GM19193 (cell line): Measurements from ENCODE around the gene LUZP2.

Source experiments
- POLR2A ChIP-seq: IDR thresholded peaks from 4 replicates; pipeline ENCODE4 v1.6.1; 2011; ENCODE audit not compliant: insufficient read depth, insufficient read length; ENCODE audit errors: extremely low read depth

The LUZP2 gene

GRCh38 chr11:24903555-24903954, 406.7 kb downstream of the LUZP2 start:
- no peak for TF ChIP-seq POLR2A

- TF ChIP-seq POLR2A, result no peak
Measured at GRCh38 chr11:24925091-24925490, 428.2 kb downstream of the LUZP2 start.

GRCh38 chr11:24932110-24933000, 435.5 kb downstream of the LUZP2 start:
- TF ChIP-seq POLR2A, result no peak

DNA sequence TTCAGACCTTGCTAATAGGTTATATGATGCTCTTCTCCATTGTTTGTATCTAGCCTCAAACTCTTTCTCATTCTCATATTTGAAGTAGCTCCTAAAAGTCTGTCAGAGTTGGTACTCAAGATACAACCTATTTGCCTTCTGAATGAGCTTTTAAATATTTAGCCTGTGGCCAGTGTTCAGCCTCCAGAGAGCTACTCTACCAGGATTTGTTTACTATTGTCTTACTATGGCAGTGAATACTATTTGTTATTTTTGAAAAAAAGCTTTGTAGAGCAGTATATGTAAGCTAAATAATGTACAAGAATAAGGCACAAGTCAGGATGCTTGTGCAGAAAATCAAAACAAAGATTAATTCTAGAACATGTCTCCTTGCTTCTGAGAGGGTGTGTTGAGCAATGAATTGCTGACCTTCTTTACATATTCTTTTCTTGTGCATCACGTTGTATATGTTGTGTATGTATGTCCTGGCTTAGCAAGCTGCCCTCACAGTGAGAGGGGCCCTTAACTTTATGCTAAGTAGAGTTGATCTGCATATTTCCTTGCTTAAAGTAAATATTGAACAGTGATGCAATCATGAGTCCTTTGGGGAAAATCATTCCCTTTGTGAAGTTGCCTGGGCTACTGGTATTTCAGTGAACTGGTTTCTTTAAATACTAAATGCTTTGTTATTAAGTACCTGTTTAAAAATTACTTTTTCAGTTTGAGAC, 438.0 kb downstream of the LUZP2 start:
- no peak for TF ChIP-seq POLR2A

DNA sequence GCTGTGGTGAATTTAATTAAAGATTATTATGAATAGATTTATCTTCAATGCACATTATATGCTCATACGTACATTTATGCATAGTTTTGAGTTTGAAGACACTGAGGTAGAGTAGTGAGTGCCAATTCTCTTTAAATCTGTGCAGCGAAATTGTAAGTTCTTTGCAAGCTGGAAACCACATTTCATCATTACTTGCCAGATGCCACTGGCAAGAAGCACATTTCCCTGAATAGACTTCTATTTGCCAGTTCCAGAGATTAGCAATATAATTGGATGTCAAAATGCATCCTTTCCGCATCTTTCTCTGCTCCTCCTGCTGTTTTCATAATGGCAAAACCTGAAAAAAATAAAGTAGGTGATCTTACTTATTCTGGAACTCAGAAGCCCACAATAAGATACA, 448.0 kb downstream of the LUZP2 start:
- no peak for TF ChIP-seq POLR2A

DNA sequence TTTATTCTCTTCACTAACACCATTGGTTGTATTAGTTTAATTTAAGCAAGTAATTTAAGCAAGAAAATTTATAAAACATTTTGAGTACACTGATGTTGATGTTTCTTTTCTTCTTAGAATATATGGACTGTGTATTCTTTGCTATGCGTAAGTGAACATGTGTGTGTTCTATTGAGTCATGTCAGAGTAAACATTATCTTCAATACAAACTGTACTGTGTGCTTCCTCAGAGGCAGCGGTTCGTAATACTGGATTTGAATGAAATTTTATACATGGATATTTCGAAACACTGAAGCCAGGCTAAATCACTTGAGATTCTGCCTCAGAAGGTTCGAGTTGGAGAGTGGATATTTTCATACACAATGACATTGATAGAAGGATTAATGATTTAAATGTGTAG, 452.6 kb downstream of the LUZP2 start:
- TF ChIP-seq POLR2A, result no peak

DNA sequence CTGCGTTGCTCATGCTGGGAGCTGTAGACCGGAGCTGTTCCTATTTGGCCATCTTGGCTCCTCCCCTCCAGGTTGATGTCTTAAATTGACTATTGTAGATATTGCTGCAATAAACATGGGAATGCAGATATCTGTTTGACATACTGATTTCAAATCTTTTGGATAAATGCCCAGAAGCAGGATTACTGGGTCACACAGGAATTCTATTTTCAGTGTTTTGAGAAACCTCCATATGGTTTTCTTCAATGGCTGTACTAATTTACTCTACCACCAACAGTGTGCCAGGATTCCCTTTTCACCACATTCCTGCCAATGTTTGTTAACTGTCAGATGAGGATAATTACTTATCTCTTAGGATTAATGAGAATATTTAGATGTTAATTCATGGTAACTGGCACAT, 467.0 kb downstream of the LUZP2 start:
- no peak for TF ChIP-seq POLR2A

DNA sequence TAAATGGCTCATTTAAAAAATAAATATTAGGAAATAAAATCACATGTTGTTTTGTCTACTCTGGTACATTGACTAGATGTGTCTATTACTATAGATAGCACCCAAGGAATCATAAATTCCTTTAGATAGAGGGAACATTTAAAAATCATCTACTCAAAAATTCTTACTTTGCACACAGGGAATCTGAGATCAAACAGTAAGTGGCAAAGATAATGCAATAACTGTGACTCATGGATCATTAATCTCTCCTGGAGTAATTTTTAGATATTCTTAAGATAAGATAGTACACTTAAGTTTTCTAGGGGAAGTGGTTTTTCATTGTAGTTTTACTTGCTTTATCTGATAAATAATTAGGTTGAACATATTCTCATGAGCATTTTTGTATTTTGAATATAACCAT, 468.9 kb downstream of the LUZP2 start:
- TF ChIP-seq POLR2A, result no peak

DNA sequence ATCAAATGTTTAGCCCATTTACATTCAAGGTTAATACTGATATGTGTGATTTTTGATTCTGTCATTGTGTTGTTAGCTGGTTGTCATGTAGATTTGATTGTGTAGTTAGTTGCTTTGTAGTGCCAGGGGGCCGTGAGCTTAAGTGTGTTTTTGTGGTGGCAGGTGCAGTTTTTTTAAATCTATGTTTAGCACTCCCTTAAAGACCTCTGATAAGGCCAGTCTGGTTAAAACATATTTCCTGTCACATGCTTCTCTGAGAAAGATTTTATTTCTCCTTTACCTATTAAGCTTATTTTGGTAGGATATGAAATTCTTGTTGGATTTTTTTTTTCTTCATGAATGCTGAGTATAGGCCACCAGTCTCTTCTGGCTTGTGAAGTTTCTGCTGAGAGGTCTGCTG, 540.6 kb downstream of the LUZP2 start:
- TF ChIP-seq POLR2A, result no peak

- no peak for TF ChIP-seq POLR2A
Measured at GRCh38 chr11:25038131-25038530, 541.3 kb downstream of the LUZP2 start.

DNA sequence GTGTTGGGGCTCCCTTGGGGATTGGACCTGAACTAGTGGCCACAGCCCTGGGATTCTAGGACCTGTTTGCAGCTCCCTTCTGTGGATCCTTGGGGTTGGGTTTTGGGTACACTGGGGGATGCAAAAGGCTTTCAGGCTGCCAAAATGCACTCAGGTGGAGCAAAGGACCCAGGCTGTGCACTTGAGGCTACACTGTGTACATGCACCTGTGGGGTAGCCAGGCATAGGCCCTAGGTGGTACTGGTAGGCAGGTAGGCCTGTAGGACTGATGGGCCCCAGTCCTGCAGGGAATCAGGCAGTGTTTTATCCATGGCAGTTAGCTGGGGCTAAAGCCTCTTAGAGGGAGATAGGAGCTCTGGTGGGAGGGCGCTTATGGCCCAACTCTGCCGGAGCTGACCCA, 542.3 kb downstream of the LUZP2 start:
- TF ChIP-seq POLR2A, result no peak

GRCh38 chr11:25048632-25049031, 551.8 kb downstream of the LUZP2 start:
- TF ChIP-seq POLR2A, result no peak

GRCh38 chr11:25052844-25053243, 556.0 kb downstream of the LUZP2 start:
- TF ChIP-seq POLR2A, result no peak

DNA sequence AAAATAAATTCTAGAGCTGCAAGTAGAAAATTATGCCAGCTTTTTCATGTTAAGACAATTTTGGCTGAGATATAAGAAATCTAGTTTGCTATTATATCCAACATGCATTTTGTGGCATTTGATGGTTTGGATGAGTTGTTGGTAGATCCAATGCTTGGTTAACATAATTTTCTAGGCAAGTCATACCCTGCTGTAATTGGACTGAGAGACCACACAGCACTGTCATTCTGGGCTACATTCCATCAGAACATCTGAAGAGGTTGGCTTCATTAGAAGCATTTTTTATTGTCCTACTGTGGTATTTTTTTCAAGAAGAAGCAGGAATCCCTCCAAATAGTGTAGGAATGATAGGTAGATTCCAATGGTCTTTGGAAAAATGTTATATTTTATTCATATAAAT, 561.0 kb downstream of the LUZP2 start:
- TF ChIP-seq POLR2A, result no peak

DNA sequence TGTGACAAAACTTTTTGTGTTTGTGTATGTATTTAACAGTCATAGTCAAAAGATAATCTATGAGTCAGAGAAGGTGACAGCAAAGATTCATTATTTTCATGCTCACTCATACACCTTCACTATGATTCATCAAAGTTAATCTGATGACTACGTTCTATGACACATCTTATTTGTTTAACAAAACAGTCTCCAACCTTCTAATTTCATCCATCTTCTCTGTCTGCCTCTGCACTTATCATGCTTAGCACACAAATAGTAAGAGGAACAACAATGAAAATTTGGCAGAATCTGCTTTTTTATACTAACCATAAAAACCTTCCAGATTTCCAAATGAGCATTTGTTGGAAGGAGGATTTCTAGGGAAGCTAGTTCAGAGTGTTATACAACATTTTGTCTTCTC, 568.9 kb downstream of the LUZP2 start:
- no peak for TF ChIP-seq POLR2A

GRCh38 chr11:25066706-25067105, 569.9 kb downstream of the LUZP2 start:
- no peak for TF ChIP-seq POLR2A

- TF ChIP-seq POLR2A, result no peak
Measured at GRCh38 chr11:25068451-25068850, 571.6 kb downstream of the LUZP2 start.
